Posterior vena cava (tissue), 2 donors: ENCODE data around the gene EYS. TPM values are rescaled to one million over a fixed set of nuclear protein-coding genes. Genes with fewer than 3 reads are reported as not detected.
"Not testable (repeated sequence)": the region's sequence is repeated elsewhere in the genome, so short reads cannot be mapped to it uniquely, and the experiment has no call there.

Source experiments
- DNase-seq: peaks from one replicate; pipeline ENCODE4 v3.0.0-alpha.2; 2020; ENCODE audit warnings: low spot score
- intact Hi-C, 2 donors: fragments of 100-400 bp; cut with DNase I; formaldehyde crosslinking; loops; one replicate each; pipeline versions ENCODE4 v1.14.1 to v1.14.2; 2022 to 2023
- total RNA-seq, 2 donors: library from RNA; stranded (reverse); fragmentation: NEBNext Ultra II Directional; extraction: Animal tissue kit (Norgen Biotek cat#: 25700); gene quantifications; one replicate each; pipeline ENCODE4 v1.2.1, GENCODE V29; 2021
- donor health status: DM: yes; HTN: yes; CAD: no.
- donor health status: DM: yes; HTN: yes; CAD: no.

The EYS gene
- total RNA-seq, 2 donors from 2014 or later: not detected

- no peak for DNase-seq
- intact Hi-C loops: no loop called here
These were observed 1622.8 kb downstream of the EYS start for GRCh38 chr6:64084185-64084663.

GRCh38 chr6:64083261-64083660 lies 1623.8 kb downstream of the EYS start:
- intact Hi-C loops: no loop called here
- DNase-seq: no peak

- no peak for DNase-seq
- intact Hi-C loops: no loop called here
These were observed 1625.6 kb downstream of the EYS start for GRCh38 chr6:64081453-64081852.

GRCh38 chr6:64074981-64075380 lies 1632.0 kb downstream of the EYS start:
- DNase-seq: no peak
- intact Hi-C loops: no loop called here

- intact Hi-C loops: no loop called here
- no peak for DNase-seq
These were observed 1634.3 kb downstream of the EYS start for GRCh38 chr6:64072686-64073085.

- intact Hi-C loops: no loop called here
- DNase-seq: no peak
These were observed 1642.1 kb downstream of the EYS start for GRCh38 chr6:64064919-64065318.

- intact Hi-C loops: no loop called here
- no peak for DNase-seq
These were observed 1643.9 kb downstream of the EYS start for GRCh38 chr6:64062960-64063683.

GRCh38 chr6:64054861-64055260 lies 1652.2 kb downstream of the EYS start:
- intact Hi-C loops: no loop called here
- no peak for DNase-seq

GRCh38 chr6:64050590-64050989 lies 1656.4 kb downstream of the EYS start:
- DNase-seq: no peak
- intact Hi-C loops: no loop called here

GRCh38 chr6:64049736-64050135 lies 1657.3 kb downstream of the EYS start:
- intact Hi-C loops: no loop called here

GRCh38 chr6:64046746-64047208 lies 1660.2 kb downstream of the EYS start:
- intact Hi-C loops: no loop called here
- DNase-seq: no peak

More at GRCh38 chr6:64049736-64050135, 1657.3 kb downstream of the EYS start:
- DNase-seq: no peak

GRCh38 chr6:64041373-64041772 lies 1665.7 kb downstream of the EYS start:
- DNase-seq: no peak
- intact Hi-C loops: no loop called here

GRCh38 chr6:64040113-64040512 lies 1666.9 kb downstream of the EYS start:
- DNase-seq: no peak
- intact Hi-C loops: no loop called here

GRCh38 chr6:64037427-64037826 lies 1669.6 kb downstream of the EYS start:
- intact Hi-C loops: no loop called here
- DNase-seq: no peak

GRCh38 chr6:64034910-64035655 lies 1671.9 kb downstream of the EYS start:
- intact Hi-C loops: no loop called here
- DNase-seq: no peak

- intact Hi-C loops: no loop called here
- no peak for DNase-seq
These were observed 1672.7 kb downstream of the EYS start for GRCh38 chr6:64034291-64034690.

GRCh38 chr6:64030950-64031618 lies 1675.9 kb downstream of the EYS start:
- DNase-seq, intact Hi-C loops: not testable (repeated sequence)

GRCh38 chr6:64023693-64024092 lies 1683.3 kb downstream of the EYS start:
- intact Hi-C loops: no loop called here
- no peak for DNase-seq

GRCh38 chr6:64014595-64014994 lies 1692.4 kb downstream of the EYS start:
- intact Hi-C loops: no loop called here
- no peak for DNase-seq

GRCh38 chr6:64013011-64013410 lies 1694.0 kb downstream of the EYS start:
- DNase-seq: no peak
- intact Hi-C loops: no loop called here
